ENCODE measurements around the gene PANX1.

GRCh38 chr11:94150704-94151685 is 22.4 kb downstream of the PANX1 start:
- TF ChIP-seq ZNF138 (CRISPR knock-in tag; conservative IDR thresholded peaks at IDR 0.05): no peak
- no peak for TF ChIP-seq USF1 (CRISPR knock-in tag; IDR thresholded peaks at IDR 0.05)
- no peak for TF ChIP-seq SMAD4 (CRISPR knock-in tag; IDR thresholded peaks at IDR 0.05)
- TF ChIP-seq CTCF (IDR thresholded peaks at IDR 0.05): no peak
- no peak for TF ChIP-seq GABPB1 (CRISPR knock-in tag; IDR thresholded peaks at IDR 0.05)
- no peak for TF ChIP-seq ZNF512 (CRISPR knock-in tag; IDR thresholded peaks at IDR 0.05; ENCODE audit: borderline replicate concordance)
- no peak for TF ChIP-seq NR3C1 (CRISPR knock-in tag; conservative IDR thresholded peaks at IDR 0.05; ENCODE audit: low read depth)
- no peak for TF ChIP-seq ATF1 (CRISPR knock-in tag; IDR thresholded peaks at IDR 0.05)

All from WTC11 (cell line).